Measurements from ENCODE around the gene MR1. TPM values are rescaled to one million over a fixed set of nuclear protein-coding genes. Genes with fewer than 3 reads are reported as not detected.
"Not testable (repeated sequence)": the region's sequence is repeated elsewhere in the genome, so short reads cannot be mapped to it uniquely, and the experiment has no call there.

Gene MR1
- total RNA-seq, 2 donors from 2014 or later: 3.0 to 8.7 TPM

DNA sequence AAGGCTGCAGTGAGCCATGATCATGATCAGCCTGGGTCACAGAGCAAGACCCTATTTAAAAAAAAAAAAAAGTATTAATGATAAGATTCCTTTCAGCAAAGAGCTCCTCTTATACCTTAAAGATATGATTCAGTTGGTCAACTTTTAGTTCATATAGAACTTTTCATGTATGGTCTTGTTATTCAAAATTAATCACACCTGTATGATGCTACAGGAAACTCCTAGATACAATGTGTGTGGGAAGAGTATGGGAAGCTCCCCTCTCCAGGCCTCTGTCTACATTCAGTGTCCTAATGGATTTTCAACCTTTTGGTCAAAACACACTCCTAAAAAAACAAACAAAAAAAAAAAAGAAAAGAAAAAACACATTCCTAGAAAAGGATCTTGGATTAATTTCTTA, 17.1 kb downstream of the MR1 start:
- no peak for DNase-seq
- Histone ChIP-seq H3K27me3 (no peaks in the 10 kb centered on the region), H3K9me3 (no peaks in the 10 kb centered on the region), H3K36me3 (no peaks in the 10 kb centered on the region), H3K4me1 (no peaks in the 10 kb centered on the region), H3K27ac (no peak overlapping the region), H3K9ac (ENCODE audit: low read depth in 2 of 2, low read length in 2 of 2) (no peak overlapping the region), H3K4me3 (no peak overlapping the region)
- intact Hi-C loops (cut with DNase I): no loop called here
- no peak for TF ChIP-seq CTCF (IDR thresholded peaks at IDR 0.05)

DNA sequence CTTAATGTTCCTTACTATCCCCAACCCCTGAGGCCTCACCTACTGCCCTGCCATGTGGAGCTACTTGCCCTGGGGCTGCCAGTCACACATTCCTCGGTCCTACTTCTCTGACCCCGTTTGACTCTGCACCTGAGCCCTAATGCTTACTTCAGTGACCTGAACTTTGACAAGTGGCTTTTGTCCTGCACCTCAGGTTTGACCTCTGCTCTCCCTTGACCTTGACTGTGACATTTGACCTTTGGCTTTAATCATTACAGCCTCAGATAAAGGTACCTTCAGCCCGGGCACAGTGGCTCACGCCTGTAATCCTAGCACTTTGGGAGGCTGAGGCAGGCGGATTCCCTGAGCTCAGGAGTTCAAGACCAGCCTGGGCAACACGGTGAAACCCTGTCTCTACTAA, 22.8 kb downstream of the MR1 start:
- DNase-seq: no peak
- no peaks in the 10 kb centered on the region for H3K4me1 ChIP-seq
- no peak overlapping the region for H3K9ac ChIP-seq (ENCODE audit: low read depth in 2 of 2, low read length in 2 of 2)
- H3K36me3 ChIP-seq: no peaks in the 10 kb centered on the region
- no peaks in the 10 kb centered on the region for H3K27me3 ChIP-seq
- TF ChIP-seq CTCF (IDR thresholded peaks at IDR 0.05): no peak
- no peak overlapping the region for H3K27ac ChIP-seq
- intact Hi-C loops (cut with DNase I): no loop called here
- H3K4me3 ChIP-seq: no peak overlapping the region
- H3K9me3 ChIP-seq: no peaks in the 10 kb centered on the region

DNA sequence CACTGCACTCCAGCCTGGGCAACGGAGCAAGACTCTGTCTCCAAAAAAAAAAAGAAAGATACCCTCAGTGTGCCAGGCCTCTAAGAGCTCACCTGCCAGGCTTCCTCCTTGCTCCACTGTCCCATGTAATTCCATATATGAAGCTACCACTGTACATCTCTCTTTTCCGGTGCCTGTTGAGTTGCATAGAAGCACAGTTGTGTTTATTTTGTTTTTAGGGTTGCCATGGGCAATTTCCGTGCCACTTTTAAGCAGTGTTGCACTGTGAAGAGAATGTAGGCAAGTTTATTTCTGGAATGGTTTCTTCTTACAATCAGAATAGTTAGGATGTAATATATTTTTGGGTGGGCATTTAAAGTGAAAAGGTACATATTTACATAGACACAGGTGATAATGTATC, 23.3 kb downstream of the MR1 start:
- no peak overlapping the region for H3K4me3 ChIP-seq
- H3K9ac ChIP-seq (ENCODE audit: low read depth in 2 of 2, low read length in 2 of 2): no peak overlapping the region
- intact Hi-C loops (cut with DNase I): no loop called here
- H3K27ac ChIP-seq: no peak overlapping the region
- H3K36me3 ChIP-seq: no peaks in the 10 kb centered on the region
- no peaks in the 10 kb centered on the region for H3K27me3 ChIP-seq
- H3K9me3 ChIP-seq: no peaks in the 10 kb centered on the region
- no peaks in the 10 kb centered on the region for H3K4me1 ChIP-seq
- no peak for TF ChIP-seq CTCF (IDR thresholded peaks at IDR 0.05)
- DNase-seq: no peak

DNA sequence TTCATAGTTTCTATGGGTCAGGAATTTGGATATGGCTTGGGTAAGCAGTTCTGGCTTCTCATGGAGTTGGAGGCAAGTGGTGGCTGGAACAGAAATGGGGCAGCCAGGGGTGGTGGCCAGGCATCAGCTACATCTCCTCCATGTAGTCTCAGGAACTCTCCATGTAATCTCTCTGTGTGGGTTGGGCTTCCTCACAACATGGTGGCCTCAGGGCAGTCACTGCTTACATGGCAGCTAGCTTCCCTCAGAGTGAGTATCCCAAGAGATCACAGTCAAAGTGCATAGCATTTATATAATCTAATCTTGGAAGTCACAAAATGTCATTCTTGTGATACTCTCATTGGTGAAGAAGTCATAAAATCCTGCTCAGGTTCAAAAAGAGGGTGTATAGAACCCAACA, 25.7 kb downstream of the MR1 start:
- no peaks in the 10 kb centered on the region for H3K4me1 ChIP-seq
- DNase-seq: no peak
- no peak overlapping the region for H3K9ac ChIP-seq (ENCODE audit: low read depth in 2 of 2, low read length in 2 of 2)
- intact Hi-C loops (cut with DNase I): no loop called here
- H3K27ac ChIP-seq: no peak overlapping the region
- no peaks in the 10 kb centered on the region for H3K36me3 ChIP-seq
- H3K27me3 ChIP-seq: no peaks in the 10 kb centered on the region
- no peaks in the 10 kb centered on the region for H3K9me3 ChIP-seq
- no peak overlapping the region for H3K4me3 ChIP-seq
- TF ChIP-seq CTCF (IDR thresholded peaks at IDR 0.05): no peak

- H3K9me3 ChIP-seq: no peaks in the 10 kb centered on the region
- no peak overlapping the region for H3K27ac ChIP-seq
- H3K36me3 ChIP-seq: no peaks in the 10 kb centered on the region
- no peak overlapping the region for H3K4me3 ChIP-seq
- no peaks in the 10 kb centered on the region for H3K4me1 ChIP-seq
- TF ChIP-seq CTCF (IDR thresholded peaks at IDR 0.05): no peak
- no peak overlapping the region for H3K9ac ChIP-seq (ENCODE audit: low read depth in 2 of 2, low read length in 2 of 2)
- intact Hi-C loops (cut with DNase I): no loop called here
- H3K27me3 ChIP-seq: no peaks in the 10 kb centered on the region
- DNase-seq: no peak
These were observed 26.3 kb downstream of the MR1 start for GRCh38 chr1:181060066-181060465.

- H3K4me1 ChIP-seq; H3K9me3 ChIP-seq; intact Hi-C loops (cut with DNase I); H3K36me3 ChIP-seq; H3K27ac ChIP-seq; H3K4me3 ChIP-seq; H3K9ac ChIP-seq (ENCODE audit: low read depth in 2 of 2, low read length in 2 of 2); H3K27me3 ChIP-seq; DNase-seq: not testable (repeated sequence)
These were observed 27.2 kb downstream of the MR1 start for GRCh38 chr1:181060947-181061346.

Measured in colonic mucosa (tissue), 4 donors.